NCI-H774 (cell line): Measurements from ENCODE around the gene UIMC1.
A peak's percentile ranks its signal among the peaks of the same experiment; 100 is the strongest.
"Not testable (repeated sequence)": the region's sequence is repeated elsewhere in the genome, so short reads cannot be mapped to it uniquely, and the experiment has no call there.

Source experiments
- DNase-seq: peaks from one replicate; lab custom pipeline; 2025; lab: John Stamatoyannopoulos, UW

Gene UIMC1

DNA sequence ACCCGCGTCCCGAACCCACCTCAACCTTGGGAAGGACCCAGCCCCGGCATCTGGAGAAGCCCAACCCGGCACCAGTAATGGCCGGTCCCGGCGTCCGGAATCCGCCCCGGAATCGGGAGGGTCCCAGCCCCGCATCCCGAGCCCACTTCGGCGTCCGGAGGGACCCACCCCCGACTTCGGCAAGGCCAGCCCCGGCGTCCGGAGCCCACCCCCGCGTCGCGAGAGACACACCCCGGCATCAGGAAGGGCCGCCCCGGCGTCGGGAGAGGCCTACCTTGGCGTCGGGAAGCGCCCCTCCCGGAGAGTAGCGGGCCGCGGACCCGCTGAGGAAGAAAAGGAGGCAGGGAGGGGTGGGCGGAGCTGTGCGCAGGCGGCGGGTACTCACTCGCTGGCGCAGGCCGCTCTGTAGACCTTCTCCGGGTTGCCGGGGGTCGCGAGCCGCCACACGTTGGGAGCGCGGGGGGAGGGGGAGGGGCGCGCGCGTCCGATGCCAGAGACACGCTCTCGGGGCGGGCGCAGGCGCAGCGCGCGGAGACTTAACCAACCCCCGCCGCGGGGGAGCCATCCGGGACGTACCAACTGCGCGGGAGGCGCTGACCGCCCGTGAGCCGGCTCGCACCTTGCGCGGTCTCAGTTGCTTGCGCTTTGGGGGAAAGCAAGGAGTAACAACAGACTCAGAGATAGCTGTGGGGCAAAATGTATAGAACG lies at the start of gene UIMC1:
UIMC1 (minus strand) TSS at position 515 of the 708 bp plus-strand sequence. CDS start 24,164 bp downstream, outside the sequence.
- peak; percentile 92 for DNase-seq

DNA sequence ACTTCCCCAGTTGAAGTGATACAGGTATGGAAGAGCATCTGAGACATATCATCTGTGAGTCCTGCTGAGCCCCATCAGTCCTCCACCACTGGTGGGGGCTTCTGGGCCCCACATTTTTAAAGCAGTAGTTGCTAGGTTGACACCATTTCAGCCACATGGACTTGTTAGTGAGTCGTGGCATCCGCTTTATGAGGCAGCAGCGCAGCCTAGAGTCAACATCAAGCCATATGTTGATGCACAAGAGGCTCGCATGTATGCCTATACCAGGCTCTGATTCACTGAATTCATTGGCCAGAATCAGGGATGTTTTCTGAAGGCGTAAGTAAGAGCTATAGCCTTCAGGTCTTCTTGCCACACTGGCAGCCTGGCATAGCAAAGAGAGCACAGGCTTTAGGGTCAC lies 42.7 kb upstream of the UIMC1 start:
- DNase-seq, result no peak

DNA sequence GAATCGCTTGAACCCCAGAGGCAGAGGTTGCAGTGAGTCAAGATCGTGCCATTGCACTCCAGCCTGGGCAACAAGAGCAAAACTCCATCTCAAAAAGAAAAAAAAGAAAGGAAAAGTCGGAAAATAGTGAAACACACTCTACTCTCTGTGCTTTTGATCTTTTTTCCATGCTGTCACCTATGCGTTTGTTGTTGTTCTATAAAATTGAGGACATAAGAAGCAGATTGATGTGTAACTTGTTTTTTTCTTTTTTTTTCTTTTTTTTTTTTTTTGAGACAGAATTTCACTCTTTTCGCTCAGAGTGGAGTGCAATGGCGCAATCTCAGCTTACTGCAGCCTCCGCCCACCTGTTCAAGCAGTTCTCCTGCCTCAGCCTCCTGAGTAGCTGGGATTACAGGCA lies 42.0 kb upstream of the UIMC1 start:
- not testable (repeated sequence) for DNase-seq

DNA sequence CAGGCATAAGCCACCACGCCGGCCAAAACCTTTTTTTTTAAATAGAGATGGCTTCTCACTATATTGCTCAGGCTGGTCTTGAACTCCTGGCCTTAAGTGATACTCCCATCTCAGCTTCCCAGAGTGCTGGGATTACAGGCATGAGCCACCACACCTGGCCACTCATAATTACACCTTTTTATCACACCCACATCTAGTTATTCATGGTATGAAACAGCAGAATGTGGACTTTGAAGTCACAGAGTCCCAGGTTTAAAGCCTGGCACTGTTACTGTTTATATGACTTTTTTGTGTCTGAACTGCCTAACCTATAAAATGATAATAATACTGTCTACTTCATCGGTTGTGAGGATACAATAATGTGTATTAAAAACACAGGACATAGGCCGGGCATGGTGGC lies 39.1 kb upstream of the UIMC1 start:
- DNase-seq, result no peak

DNA sequence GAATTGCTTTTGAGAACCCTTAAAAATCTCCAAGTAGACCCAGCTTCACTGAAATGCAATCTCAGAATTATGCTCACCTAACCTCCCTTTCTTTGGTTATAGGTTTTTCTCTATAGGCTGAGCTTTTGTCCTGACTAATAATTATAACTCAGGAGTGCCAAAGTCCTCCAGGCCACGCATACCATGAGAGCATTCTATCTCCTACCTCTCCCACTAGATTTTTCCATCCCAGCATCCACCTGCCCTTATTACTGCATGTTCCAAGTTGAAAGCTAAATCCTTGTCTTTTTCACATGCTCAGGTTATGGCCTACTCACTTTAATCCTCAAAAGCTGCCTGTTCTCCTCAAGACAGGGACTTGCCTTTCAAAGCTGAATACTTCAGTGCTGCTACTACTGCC lies 38.1 kb upstream of the UIMC1 start:
- DNase-seq, result no peak

DNA sequence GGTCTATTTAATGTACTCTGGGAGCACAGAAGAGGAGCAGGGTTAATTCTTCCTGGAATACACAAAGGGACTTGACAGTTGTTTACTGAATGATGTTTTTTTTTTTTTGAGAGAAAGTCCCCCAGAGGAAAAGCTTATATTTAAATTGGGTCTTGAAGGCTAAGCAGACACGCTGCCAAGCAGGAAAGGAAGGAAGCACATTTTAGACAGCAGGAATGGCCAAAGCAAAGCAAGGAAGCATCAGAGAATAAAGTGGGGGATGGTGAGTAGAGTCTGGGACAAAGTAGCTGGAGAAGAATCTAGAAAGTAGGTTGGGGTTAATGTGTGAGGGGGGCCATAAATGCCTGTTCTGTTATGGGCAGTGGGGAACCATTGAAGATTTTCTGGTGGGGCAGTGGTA lies 37.4 kb upstream of the UIMC1 start:
- no peak for DNase-seq

DNA sequence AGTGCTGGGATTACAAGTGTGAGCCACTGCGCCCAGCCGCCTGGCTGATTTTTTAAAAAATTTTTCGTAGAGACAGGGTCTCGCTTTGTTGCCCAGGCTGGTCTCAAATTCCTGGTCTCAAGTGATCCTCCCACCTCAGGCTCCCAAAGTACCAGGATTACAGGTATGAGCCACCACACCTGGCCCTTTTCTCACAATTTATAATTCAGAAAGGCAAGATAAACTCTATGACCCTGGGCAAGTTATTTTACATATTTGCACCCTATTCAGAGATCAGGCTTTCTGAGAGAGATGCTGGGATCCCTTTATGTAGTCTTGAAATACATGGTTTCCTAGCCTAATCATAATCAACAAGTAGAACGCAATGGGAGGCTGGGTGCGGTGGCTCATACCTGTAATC lies 36.5 kb upstream of the UIMC1 start:
- DNase-seq, result no peak

DNA sequence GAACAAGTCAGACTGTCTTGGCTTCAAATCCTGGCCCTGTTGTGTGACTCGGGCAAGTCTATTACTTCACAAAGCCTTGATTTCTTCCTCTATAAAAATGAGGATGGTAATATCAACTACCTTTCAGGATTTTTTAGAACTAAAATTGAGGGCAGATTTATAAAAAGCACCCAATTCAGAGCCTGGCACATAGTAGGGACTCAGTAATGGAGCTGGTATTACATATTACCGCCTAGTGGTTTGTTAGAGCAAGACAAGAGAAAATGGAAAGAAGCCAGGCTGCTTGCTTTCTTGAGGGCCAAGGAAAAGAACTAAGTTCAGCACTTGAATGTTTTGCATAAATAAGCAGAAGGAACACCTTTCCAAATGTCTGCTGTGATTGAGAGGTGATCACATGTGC lies 35.4 kb upstream of the UIMC1 start:
- DNase-seq, result no peak

DNA sequence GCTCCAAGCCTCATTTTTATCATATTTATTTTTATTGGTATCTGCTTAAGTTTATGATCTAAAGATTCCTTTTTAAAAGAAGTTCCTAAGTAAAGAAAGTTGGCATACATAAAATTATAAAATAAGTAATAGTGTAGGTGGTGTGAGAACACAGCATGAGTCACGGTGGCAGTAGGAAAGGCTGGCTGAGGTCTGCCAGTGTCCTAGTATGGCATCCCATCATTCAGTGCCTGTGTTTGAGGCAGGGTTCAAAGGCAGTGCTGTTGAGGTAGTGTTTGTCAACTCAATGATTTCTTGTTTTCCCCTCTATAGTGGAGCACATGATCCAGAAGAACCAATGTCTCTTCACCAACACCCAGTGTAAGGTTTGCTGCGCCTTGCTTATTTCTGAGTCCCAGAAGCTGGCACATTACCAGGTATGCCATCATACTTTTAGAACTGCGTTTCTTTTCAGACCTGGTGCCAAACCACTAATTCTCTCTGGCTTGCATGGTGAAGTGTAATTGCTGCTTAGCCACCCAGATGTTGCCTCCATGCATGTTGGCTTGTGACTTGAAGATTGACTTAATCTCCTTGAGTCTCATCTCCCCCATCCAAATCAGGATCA lies 34.3 kb upstream of the UIMC1 start:
- no peak for DNase-seq

DNA sequence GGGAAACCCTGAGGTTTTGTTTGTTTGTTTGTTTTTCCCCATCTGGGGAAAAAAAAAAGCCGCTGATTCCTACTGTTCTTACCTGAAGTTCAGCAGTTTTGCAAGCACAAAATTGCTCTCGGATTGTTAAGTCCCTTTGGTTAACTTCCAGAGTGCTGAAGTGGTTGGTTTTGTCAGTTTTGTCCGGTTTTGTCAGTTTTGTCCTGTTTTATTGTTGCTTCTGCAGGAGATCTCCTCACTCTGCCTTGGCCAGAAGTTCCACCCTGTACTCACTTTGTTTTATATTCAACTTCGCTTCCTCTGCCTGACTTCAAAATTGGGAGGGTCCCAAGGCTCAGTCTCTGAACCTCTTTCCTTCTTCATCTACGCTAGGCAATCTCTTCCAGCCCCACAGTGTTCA lies 30.3 kb upstream of the UIMC1 start:
- DNase-seq, result no peak

DNA sequence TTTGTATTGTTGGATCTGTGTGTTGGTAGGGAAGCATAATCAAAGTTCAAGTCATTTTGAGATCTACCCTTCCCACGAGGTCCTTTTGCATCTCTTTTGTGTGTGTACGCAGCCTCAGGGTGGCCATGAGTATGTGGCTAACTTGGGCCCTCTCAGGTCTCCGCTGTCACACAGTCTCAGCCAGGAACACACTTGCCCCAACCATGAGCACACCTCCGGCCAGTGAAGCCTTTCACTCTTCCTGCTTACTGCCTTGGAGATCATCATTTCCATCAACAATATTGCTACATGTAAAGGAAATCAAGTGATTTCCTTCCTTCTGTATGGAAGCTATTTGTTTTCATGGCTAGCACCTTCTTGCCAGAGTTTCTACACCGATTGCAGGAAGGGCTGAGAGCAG lies 29.9 kb upstream of the UIMC1 start:
- no peak for DNase-seq

DNA sequence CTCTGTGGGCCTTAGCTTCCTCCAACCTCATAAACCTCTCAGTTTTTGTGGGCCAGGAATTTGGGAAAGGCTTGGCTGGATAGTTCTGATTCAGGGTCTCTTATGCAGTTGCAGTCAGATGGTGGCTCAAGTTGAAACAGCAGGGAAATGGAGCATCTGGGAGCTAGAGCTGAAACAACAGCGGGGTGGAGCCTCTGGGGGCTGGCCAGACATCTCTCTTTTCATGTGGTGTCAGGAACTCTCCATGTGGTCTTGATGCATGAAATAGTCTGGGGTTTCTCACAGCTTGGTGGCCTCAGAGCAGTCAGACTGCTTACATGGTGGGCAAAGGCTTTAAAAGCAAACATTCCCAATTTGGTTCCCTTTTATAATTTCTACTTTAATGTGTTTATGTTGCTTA lies 29.4 kb upstream of the UIMC1 start:
- no peak for DNase-seq

DNA sequence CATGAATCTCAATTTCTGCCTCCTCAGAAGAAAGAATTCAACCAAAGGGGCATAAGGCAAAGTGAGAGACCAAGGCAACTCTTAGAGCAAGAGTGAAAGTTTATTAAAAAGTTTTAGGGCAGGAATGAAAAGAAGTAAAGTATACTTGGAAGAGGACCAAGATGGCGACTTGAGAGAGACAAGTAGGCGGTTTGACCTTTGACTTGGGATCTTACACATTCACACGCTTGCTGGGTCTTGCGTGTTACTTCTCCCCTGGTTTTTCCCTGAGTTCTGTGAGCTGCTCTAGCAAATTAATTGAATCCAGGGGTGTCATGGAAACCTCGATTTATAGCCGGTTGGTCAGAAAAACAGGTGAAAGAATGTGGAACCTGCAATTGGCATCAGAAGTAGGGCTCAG lies 22.9 kb upstream of the UIMC1 start:
- DNase-seq, result no peak

DNA sequence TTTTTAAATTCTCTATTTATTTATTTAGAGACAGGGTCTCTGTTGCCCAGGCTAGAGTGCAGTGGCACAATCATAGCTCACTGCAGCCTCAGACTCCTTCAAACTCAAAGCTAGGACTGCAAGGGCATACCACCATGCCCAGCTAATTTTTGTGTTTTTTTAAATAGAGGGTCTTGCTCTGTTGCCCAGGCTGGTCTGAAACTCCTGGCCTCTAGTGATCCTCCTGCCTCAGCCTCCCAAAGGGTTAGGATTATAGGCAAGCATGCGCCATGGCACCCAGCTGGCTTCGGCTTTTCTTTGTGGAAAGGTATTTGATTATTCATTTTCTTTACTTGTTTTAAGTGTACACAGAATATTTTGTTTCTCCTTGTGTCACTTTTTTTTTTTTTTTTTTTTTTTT lies 21.1 kb upstream of the UIMC1 start:
- no peak for DNase-seq

DNA sequence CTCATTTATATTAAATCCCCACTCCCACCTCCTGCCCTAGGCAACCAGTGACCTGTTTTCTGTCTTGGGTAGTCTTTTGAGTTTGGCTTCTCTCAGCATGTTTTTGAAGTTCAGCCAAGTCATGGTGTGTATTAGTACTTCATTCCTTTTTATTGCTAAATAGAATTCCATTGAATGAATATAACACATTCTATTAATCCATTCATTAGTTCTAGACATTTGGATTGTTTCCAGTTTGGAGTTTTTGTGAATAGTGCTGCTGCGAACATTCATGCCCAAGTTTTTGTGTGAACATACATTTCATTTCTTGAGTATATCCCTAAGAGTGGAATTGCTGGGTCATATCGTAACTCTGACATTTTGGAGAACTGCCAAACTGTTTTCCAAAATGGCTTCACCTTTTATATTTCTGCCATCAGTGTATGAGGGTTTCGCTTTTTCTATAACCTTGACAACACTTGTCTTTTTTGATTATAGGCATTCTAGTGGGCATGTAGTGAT lies 18.6 kb upstream of the UIMC1 start:
- DNase-seq, result no peak

DNA sequence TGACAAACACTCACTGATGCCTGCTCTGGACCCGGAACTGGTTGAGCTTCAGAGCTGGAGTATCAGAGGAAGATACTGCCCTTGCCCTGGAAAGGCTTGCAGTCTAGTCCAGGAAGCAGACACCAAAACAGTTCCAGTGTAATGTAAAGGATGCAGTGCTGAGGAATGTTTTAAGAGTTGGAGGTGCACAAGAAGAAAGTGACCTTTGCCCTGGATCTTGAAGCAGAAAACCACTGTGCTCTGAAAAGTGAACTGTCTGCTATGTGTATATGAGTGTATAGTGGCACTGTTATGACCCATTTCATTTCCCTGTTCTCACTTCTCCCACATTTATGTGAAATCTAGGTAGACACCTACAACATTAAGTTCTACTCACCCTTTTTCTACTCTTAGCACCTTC lies 18.0 kb upstream of the UIMC1 start:
- DNase-seq, result no peak

DNA sequence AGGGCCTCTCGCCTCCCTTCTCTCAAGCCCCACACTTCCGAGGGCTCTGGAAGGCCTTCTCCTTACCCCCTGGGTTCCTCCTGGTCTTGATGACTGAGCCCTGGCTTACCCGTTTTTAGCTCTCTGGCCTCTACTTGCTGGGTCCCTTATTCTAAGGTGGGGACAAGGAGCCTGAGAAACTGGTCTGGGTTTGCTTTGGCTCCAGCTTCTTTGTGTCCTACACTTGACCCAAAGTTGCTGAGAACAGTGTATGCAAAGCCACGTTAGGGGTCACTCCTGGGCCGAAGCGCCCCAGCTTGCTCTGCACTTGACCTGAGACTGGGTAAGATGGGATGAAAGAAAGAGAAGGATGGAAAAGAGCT lies 16.7 kb upstream of the UIMC1 start:
- DNase-seq, result no peak

DNA sequence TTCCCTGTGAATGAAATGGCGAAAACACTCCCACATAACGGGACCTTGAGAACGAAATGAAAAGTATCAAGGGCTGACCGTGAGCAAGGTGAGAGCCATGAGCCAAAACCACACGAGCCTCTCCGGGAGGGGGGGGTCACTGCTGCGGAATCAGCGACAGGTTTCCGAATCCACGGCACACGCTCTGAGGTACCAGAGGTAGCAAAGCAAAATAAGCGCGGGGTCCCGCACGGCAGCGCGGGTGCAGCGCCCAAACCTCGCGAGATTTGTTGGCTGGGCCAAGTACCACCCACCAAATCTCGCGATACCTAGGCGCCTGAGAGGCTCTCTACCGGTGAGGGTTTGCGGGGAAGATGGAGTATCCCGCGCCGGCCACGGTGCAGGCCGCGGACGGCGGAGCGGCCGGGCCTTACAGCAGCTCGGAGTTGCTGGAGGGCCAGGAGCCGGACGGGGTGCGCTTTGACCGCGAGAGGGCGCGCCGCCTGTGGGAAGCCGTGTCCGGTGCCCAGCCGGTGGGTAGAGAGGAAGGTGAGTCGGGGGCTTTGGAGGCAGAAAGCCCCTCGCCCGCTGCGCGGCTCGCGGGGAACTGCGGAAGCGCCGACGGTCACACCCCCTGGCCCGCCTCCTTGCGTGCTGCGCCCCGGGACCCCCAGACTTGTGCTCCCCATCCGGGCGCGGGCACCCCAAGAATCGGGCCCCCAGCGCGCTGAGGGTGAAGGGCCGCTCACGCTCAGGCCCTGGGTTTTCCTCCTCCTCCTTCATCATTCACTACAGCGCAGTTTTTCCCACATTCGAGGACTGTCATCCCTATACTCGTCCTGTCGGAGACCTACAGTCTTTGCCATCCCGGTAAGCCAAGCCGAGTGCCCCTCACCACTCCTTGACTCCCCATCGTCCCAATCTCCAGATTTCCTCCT lies 16.1 kb upstream of the UIMC1 start, which contains the start of gene ZNF346:
ZNF346 (plus strand) TSS at position 311 of the 917 bp plus-strand sequence; CDS start at position 354, 43 bp downstream.
- DNase-seq, result peak; percentile 91

DNA sequence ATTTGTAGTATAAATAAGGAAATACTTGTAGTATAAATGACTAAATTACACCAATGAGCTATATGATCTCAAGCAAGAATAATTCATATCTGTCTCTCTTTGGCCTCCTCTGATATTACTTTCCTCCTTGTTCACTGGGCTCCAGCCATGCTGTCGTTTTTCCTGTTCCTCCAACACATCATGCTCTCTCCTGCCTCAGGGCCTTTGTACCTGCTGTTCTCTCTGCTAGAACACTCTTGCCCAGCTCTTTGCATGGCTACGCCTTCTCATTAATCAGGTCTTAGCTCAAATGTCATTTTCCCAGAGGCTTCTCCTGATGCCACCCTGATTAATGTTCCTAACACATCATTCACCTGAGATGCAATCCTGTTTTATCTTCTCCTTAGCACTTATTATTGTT lies 13.5 kb upstream of the UIMC1 start:
- DNase-seq, result no peak

DNA sequence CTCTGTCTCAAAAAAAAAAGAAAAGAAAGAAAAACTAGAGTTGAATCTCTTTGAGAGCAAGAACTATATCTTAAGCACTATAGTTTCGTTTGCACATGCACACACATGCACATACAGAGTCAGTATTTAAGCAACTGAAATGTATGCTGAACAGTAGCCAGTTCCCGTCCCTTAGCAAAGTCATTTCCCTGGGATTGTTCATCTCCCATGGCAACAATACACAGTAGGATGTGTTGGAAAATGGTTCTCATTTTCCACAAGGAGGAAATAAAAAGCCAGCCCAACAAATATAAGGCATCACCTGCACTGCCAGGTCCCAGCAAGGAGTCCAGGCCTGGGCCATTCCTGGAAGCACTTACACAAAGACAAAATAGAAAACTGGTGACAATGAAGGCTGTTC lies 11.8 kb upstream of the UIMC1 start:
- no peak for DNase-seq

DNA sequence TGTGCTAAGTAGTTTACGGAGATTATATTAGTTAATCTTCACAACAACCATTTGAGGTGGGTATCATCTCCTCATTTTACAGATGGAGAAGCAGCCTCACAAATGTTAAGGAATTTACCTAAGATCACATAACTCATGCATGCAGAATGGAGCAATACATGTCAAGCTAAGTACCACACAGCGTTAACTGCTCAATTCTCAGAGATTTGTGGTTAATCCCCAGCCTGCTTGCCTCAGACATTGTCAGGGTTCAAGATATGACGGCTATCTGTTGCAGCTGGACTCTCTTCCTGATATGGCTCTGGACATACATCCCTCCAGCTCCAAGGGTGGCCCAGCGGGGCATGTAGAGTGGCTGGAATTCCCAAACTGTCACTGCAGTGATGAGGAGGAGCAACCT lies 8.6 kb upstream of the UIMC1 start:
- DNase-seq, result no peak

DNA sequence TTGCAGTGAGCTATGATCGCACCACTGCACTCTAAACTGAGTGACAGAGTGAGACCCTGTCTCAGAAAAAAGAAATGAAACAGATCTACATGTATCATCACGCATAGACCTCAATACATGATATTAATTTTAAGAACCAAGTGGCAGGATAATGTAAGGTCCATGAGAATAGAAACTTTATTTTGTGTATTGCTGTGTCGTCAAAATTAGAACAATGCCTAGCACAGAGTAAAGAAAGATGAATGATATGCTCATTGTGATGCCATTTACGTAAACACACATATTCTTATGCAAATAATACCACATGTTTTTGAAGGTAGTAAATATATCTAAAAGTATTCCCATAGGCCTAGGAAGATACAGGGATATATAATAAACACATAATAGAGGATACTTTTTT lies 3.6 kb upstream of the UIMC1 start:
- DNase-seq, result no peak

DNA sequence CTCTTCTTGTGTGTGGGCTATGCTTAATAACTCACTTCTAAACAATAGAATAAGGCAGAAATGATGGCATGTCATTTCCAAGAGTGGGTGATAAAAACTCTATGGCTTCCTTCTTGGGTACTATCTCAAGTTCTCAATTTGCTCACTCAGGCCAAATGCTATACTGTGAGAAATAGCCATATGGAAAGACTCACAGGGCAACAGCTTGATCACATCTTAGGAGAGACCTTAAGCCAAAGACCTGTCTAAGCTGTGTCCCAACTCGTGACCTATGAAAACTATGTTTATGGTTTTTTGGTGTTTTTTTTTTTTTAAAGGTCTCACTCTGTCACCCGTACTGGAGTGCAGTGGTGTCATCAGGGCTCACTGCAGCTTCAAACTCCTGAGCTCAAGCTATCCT lies 2.1 kb upstream of the UIMC1 start:
- DNase-seq, result no peak
